Activated effector memory CD4-positive, alpha-beta T cell treated with Interleukin-2 at 50 U/mL for 16 hours (primary cell): ENCODE results near the gene ANKFN1.

Experiments used
- DNase-seq: peaks from one replicate; pipeline ENCODE4 v3.0.0-alpha.2; 2020

Gene ANKFN1

GRCh38 chr17:56451629-56452028 lies 298.4 kb downstream of the ANKFN1 start:
- DNase-seq, result no peak

GRCh38 chr17:56452461-56452860 lies 299.2 kb downstream of the ANKFN1 start:
- no peak for DNase-seq

- DNase-seq, result no peak
These were observed 304.2 kb downstream of the ANKFN1 start for GRCh38 chr17:56457501-56457900.

- DNase-seq, result no peak
These were observed 312.6 kb downstream of the ANKFN1 start for GRCh38 chr17:56465886-56466285.

- no peak for DNase-seq
These were observed 315.6 kb downstream of the ANKFN1 start for GRCh38 chr17:56468840-56469239.

- no peak for DNase-seq
These were observed 318.4 kb downstream of the ANKFN1 start for GRCh38 chr17:56471696-56472095.

- DNase-seq, result no peak
These were observed 321.8 kb downstream of the ANKFN1 start for GRCh38 chr17:56475116-56475515.

- no peak for DNase-seq
These were observed 325.7 kb downstream of the ANKFN1 start for GRCh38 chr17:56478836-56479447.

GRCh38 chr17:56480501-56480900 lies 327.2 kb downstream of the ANKFN1 start:
- DNase-seq, result no peak

GRCh38 chr17:56481659-56482058 lies 328.4 kb downstream of the ANKFN1 start:
- DNase-seq, result no peak

- no peak for DNase-seq
These were observed 329.0 kb downstream of the ANKFN1 start for GRCh38 chr17:56482229-56482628.

GRCh38 chr17:56486732-56487131 lies 333.5 kb downstream of the ANKFN1 start:
- DNase-seq, result no peak

GRCh38 chr17:56488800-56489199 lies 335.5 kb downstream of the ANKFN1 start:
- DNase-seq, result no peak

GRCh38 chr17:56489980-56490379 lies 336.7 kb downstream of the ANKFN1 start:
- DNase-seq, result no peak

- DNase-seq, result no peak
These were observed 342.3 kb downstream of the ANKFN1 start for GRCh38 chr17:56495556-56495955.

- DNase-seq, result no peak
These were observed 343.9 kb downstream of the ANKFN1 start for GRCh38 chr17:56497132-56497531.

GRCh38 chr17:56499799-56500388 lies 346.6 kb downstream of the ANKFN1 start:
- DNase-seq, result no peak

GRCh38 chr17:56502120-56502654 lies 348.9 kb downstream of the ANKFN1 start:
- no peak for DNase-seq

GRCh38 chr17:56505154-56505756 lies 352.0 kb downstream of the ANKFN1 start:
- DNase-seq, result no peak

- DNase-seq, result no peak
These were observed 353.1 kb downstream of the ANKFN1 start for GRCh38 chr17:56506349-56506748.

GRCh38 chr17:56510554-56511342 lies 357.5 kb downstream of the ANKFN1 start:
- DNase-seq, result no peak

- no peak for DNase-seq
These were observed 361.0 kb downstream of the ANKFN1 start for GRCh38 chr17:56514264-56514663.

GRCh38 chr17:56514899-56515298 lies 361.6 kb downstream of the ANKFN1 start:
- DNase-seq, result no peak
